GM12874 (cell line): Measurements from ENCODE around the gene LIF.

ENCODE experiments used
- CTCF ChIP-seq: IDR thresholded peaks from 2 replicates; pipeline ENCODE4 v1.5.1; 2011; ENCODE audit warnings: low read depth, mild to moderate bottlenecking, control low read depth, low read length, moderate library complexity; ENCODE audit not compliant: insufficient read depth

LIF gene

GRCh38 chr22:30250661-30251267 lies 4.2 kb upstream of the LIF start:
- no peak for TF ChIP-seq CTCF

- no peak for TF ChIP-seq CTCF
Observed at GRCh38 chr22:30250039-30250565, 3.5 kb upstream of the LIF start.

- TF ChIP-seq CTCF: no peak
Observed at GRCh38 chr22:30249049-30250038, 2.8 kb upstream of the LIF start.

- TF ChIP-seq CTCF: no peak
Observed at GRCh38 chr22:30248484-30248883, 1.9 kb upstream of the LIF start.

- no peak for TF ChIP-seq CTCF
Observed at GRCh38 chr22:30247974-30248373, 1.4 kb upstream of the LIF start.

GRCh38 chr22:30247561-30247960 lies 1.0 kb upstream of the LIF start:
- TF ChIP-seq CTCF: no peak

- TF ChIP-seq CTCF: no peak
Observed at GRCh38 chr22:30246814-30247376, 336 bp upstream of the LIF start.
